Gastroesophageal sphincter (tissue), 3 donors: ENCODE measurements around the gene UPF3B.

Source experiments
- POLR2A ChIP-seq, 2 donors: fragments of 450-650 bp; IDR thresholded peaks; one replicate each; pipeline ENCODE4 v1.6.1; 2017; ENCODE audit warnings: antibody characterized with exemption in 2 of 2, mild to moderate bottlenecking in 2 of 2, moderate library complexity in 1 of 2
- TF ChIP-seq, protein P1 (sequence below), 4 experiments: fragments of 200-600 bp in 2 of 4; fragments of 450-650 bp in 2 of 4; sonication (generic) in 1 of 4; IDR thresholded peaks; one replicate each; pipeline ENCODE4 v1.5.1; 2017 to 2019; ENCODE audit warnings: antibody characterized with exemption in 4 of 4, mild to moderate bottlenecking in 2 of 4, moderate library complexity in 2 of 4

DNA sequence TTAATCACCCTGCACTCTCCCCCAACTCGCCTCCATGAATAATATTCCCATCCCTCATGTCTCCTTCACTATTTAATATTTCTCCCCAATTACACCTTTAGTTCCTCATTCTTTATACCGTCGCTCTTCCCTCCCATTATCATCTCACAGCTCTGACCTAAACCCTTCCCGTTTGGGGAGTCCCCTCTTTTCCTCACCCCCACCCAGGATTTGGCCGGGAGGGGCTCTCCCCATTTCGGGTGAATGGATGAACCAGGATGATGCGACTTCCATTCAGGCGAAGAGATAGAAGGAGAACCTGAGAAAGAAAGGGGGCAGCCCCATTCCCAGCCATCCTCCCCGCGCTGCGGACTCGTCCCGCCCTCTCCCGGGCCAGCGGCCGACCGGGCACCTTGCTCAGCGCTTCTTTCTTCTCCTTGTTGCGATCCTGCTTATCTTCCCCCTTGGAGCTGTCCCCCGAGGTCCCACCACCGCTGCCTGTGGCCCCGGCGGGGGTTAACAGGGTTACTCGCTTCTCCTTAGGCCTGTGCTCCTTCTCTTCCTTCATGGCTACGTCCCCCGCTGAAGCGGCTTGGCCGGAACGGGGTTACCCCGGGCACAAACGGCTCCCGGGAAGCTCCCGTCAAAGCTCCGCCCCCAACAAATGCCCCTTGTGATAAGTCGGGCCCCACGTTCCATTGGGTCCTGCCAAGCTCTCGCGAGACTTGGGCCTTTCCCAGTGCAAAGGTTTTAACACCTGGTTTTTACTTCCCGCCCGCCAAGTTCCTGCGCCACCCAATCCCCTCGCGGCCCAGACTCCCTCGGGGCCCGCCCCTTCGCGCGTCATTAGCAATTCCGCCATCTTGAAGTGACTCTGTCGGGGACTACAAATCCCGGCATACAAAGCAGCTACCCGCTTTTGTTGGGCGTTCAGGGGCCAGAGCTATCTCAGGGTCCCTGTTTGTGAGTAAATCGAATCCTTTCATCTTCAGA, at the start of gene UPF3B:
- peak; percentile 32 to 38 for TF ChIP-seq POLR2A (IDR thresholded peaks at IDR 0.05)
- TF ChIP-seq, protein P1, sequence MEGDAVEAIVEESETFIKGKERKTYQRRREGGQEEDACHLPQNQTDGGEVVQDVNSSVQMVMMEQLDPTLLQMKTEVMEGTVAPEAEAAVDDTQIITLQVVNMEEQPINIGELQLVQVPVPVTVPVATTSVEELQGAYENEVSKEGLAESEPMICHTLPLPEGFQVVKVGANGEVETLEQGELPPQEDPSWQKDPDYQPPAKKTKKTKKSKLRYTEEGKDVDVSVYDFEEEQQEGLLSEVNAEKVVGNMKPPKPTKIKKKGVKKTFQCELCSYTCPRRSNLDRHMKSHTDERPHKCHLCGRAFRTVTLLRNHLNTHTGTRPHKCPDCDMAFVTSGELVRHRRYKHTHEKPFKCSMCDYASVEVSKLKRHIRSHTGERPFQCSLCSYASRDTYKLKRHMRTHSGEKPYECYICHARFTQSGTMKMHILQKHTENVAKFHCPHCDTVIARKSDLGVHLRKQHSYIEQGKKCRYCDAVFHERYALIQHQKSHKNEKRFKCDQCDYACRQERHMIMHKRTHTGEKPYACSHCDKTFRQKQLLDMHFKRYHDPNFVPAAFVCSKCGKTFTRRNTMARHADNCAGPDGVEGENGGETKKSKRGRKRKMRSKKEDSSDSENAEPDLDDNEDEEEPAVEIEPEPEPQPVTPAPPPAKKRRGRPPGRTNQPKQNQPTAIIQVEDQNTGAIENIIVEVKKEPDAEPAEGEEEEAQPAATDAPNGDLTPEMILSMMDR (IDR thresholded peaks at IDR 0.05), result peak in 1 of 4 experiments; percentile 19
